Neural crest cell (in vitro differentiated cells): Measurements from ENCODE around the gene CDC42. TPM values are rescaled to one million over a fixed set of nuclear protein-coding genes. Genes with fewer than 3 reads are reported as not detected.
A peak's percentile ranks its signal among the peaks of the same experiment; 100 is the strongest.

ENCODE experiments used
- DNase-seq: peaks from one replicate; pipeline ENCODE4 v3.0.0; 2021; ENCODE audit warnings: low read depth, mixed read lengths, low spot score
- H3K27ac Mint-ChIP-seq: one replicate; pipeline ENCODE4 v1.8.0; 2021; ENCODE audit warnings: mild to moderate bottlenecking, mixed read lengths; ENCODE audit not compliant: unreplicated experiment
- H3K27me3 Mint-ChIP-seq: 2 replicates; pipeline ENCODE4 v1.8.0; 2021; ENCODE audit warnings: low read depth, mild to moderate bottlenecking, mixed read lengths
- H3K36me3 Mint-ChIP-seq: 2 replicates; pipeline ENCODE4 v1.8.0; 2021; ENCODE audit warnings: low read depth, mild to moderate bottlenecking, mixed read lengths
- H3K4me1 Mint-ChIP-seq: 2 replicates; pipeline ENCODE4 v1.8.0; 2021; ENCODE audit warnings: mixed read lengths
- H3K4me3 Mint-ChIP-seq: one replicate; pipeline ENCODE4 v1.8.0; 2021; ENCODE audit warnings: mild to moderate bottlenecking, mixed read lengths
- H3K9me3 Mint-ChIP-seq: 2 replicates; pipeline ENCODE4 v1.8.0; 2021; ENCODE audit warnings: mixed read lengths
- total RNA-seq: library from RNA; stranded (reverse); gene quantifications from 2 replicates; pipeline ENCODE4 v1.2.1, GENCODE V29; 2021
- TF ChIP-seq, protein P1 (sequence below): fragments of 200-600 bp; sonication (generic); conservative IDR thresholded peaks from 2 replicates; pipeline ENCODE4 v1.5.0; 2021; ENCODE audit warnings: antibody characterized with exemption, mild to moderate bottlenecking

The CDC42 gene
- total RNA-seq, 1 donor from 2014 or later, result 198 TPM

DNA sequence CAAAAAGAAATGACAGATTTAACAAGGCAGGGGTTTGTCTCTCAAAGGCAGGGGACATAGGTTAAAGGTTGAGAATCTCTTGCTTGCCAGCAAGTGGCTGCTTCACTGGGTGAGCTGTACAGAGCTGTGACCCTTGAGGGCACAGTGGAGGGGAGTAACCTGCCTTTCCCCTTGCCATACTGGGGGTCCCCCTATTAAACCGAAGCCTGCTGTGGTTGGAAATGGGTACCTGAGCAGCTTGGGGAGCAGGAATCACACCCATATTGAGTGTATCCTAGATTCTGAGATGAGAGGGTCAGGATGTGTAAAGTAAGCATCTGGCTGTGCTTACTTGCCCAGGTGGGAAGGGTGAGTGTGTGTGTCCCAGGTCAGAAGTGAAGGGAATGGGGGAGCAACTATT, 58.6 kb downstream of the CDC42 start:
- TF ChIP-seq, protein P1, sequence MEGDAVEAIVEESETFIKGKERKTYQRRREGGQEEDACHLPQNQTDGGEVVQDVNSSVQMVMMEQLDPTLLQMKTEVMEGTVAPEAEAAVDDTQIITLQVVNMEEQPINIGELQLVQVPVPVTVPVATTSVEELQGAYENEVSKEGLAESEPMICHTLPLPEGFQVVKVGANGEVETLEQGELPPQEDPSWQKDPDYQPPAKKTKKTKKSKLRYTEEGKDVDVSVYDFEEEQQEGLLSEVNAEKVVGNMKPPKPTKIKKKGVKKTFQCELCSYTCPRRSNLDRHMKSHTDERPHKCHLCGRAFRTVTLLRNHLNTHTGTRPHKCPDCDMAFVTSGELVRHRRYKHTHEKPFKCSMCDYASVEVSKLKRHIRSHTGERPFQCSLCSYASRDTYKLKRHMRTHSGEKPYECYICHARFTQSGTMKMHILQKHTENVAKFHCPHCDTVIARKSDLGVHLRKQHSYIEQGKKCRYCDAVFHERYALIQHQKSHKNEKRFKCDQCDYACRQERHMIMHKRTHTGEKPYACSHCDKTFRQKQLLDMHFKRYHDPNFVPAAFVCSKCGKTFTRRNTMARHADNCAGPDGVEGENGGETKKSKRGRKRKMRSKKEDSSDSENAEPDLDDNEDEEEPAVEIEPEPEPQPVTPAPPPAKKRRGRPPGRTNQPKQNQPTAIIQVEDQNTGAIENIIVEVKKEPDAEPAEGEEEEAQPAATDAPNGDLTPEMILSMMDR, result no peak
- H3K4me3 Mint-ChIP-seq, result no peak overlapping the region
- H3K36me3 Mint-ChIP-seq, result peaks cover 6% of the 10 kb centered on the region
- DNase-seq, result no peak
- H3K27me3 Mint-ChIP-seq, result no peaks in the 10 kb centered on the region
- H3K27ac Mint-ChIP-seq, result peak overlapping the region; percentile 86
- no peaks in the 10 kb centered on the region for H3K9me3 Mint-ChIP-seq
- peaks cover 38% of the 10 kb centered on the region for H3K4me1 Mint-ChIP-seq

DNA sequence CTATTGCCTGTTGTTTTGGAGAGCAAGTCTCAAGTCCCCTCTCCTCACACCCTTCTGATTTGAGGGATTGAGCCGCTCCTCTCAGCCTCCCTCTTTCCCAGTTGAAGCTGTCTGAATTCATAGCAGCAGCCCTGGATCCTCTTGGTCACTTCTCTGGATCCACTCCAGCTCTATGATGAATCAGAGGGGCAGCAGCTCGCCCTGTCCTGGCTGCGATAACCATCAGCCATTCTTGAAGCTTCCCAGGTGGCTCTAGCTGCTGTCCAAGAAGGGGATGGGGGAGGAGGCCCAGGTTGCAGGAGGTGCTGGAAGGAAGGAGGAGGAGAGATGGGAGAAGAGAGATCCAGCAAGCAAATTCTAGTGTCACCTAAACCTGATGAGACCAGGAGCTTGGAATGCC, 59.1 kb downstream of the CDC42 start:
- H3K4me3 Mint-ChIP-seq, result no peak overlapping the region
- H3K27ac Mint-ChIP-seq, result no peak overlapping the region
- H3K4me1 Mint-ChIP-seq, result peaks cover 42% of the 10 kb centered on the region
- TF ChIP-seq, protein P1, result no peak
- H3K36me3 Mint-ChIP-seq, result peaks cover 6% of the 10 kb centered on the region
- no peak for DNase-seq
- no peaks in the 10 kb centered on the region for H3K27me3 Mint-ChIP-seq
- H3K9me3 Mint-ChIP-seq, result no peaks in the 10 kb centered on the region

DNA sequence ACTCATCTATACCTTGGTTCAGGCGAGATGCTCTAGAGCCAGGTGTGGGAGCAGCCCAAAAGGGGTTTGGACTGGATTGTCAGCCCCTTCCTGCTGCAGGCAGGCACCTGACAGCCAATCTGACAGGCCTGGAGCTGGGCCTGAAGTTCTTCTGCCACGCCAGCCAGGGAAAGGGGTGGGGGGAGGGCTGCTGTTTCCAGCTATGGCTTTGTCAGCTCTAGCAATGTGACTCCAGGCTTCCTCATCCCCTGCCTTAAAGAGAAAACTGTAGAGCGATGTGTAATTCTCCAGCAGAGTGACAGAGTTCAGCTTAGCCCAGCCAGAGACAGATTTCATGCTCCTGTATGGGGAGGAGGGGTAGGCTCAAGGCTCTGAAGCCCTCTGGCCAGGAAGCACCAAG, 60.0 kb downstream of the CDC42 start:
- H3K27ac Mint-ChIP-seq, result no peak overlapping the region
- H3K9me3 Mint-ChIP-seq, result no peaks in the 10 kb centered on the region
- H3K36me3 Mint-ChIP-seq, result peaks cover 6% of the 10 kb centered on the region
- H3K4me1 Mint-ChIP-seq, result peaks cover 39% of the 10 kb centered on the region
- TF ChIP-seq, protein P1, result no peak
- no peaks in the 10 kb centered on the region for H3K27me3 Mint-ChIP-seq
- no peak overlapping the region for H3K4me3 Mint-ChIP-seq
- no peak for DNase-seq

DNA sequence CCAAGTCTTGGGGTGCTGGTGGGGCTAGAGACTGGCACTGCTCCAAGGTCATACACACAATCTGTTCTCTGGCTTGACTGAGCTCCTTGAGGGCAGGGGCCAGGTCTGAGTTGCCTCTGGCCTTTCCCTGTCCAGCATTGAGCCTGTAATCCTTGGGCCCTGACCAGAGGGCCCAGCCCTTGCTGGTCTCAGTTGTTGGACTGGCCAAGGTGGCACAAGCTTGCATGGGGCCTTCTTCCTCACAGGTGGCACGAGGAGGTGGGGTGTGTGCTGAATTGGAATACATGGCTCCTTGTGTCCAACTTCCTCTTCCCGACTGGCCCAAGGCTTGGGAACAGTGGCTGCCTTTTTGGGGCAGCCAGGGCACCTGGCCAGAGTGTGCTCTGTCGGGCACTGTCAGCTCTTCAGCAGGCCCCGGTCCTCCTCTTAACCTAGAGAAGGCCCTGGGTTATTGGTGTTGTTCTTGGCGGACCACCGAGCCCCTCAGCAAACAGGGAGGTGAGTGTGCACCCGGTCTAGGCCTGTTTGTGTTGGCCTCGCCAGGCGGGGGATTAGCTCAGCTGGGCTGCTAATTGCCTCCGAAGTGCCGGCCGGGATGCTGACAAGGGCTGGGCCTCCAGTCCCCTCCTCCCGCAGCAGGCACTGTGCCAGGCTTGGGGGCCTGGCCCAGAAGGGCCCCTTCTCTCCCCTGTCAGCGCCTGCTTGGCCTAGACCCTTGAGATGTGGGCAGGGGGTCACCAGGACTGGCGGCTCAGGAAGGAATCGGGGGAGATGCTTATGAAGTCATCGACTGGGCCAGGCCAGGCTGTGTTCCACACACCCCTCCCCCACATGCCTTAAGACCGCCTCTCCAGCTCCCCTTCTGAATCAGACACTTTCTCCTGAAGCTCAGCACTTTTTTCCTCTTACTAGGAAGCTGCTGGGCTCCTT, 61.8 kb downstream of the CDC42 start:
- Mint-ChIP-seq H3K27ac (peak overlapping the region; percentile 17), H3K4me1 (peaks cover 25% of the 10 kb centered on the region), H3K36me3 (peaks cover 6% of the 10 kb centered on the region), H3K27me3 (no peaks in the 10 kb centered on the region), H3K4me3 (no peak overlapping the region), H3K9me3 (no peaks in the 10 kb centered on the region)
- DNase-seq, result no peak
- TF ChIP-seq, protein P1, result no peak

DNA sequence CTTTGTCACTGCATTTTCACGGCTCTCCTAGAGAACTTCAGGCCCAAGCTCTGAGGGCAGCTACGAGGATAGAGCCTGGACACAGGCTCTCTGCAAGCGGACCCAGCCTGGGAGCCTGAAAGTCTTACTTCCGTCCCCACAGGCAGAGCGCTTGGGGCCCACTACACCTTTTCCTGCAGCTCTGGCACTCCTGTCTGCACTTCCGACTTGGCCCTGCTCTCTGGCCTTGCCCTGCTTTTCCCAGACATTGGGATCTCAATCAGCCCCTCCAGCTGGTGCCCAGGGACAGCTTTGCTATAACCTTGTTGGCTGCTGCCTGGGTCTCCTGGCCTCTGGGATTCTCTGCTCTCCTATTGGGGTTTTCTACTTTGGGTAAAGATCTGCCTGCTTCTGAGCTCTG, 62.8 kb downstream of the CDC42 start:
- Mint-ChIP-seq H3K4me1 (peaks cover 28% of the 10 kb centered on the region), H3K27ac (no peak overlapping the region), H3K4me3 (no peak overlapping the region), H3K9me3 (no peaks in the 10 kb centered on the region), H3K27me3 (no peaks in the 10 kb centered on the region), H3K36me3 (peaks cover 6% of the 10 kb centered on the region)
- TF ChIP-seq, protein P1, result no peak
- no peak for DNase-seq
